ENCODE results near the gene COL11A1. TPM values are rescaled to one million over a fixed set of nuclear protein-coding genes. Genes with fewer than 3 reads are reported as not detected.
"Not testable (repeated sequence)": the region's sequence is repeated elsewhere in the genome, so short reads cannot be mapped to it uniquely, and the experiment has no call there.

Gene COL11A1
- total and polyA plus RNA-seq, 4 donors = 63.1 to 195 (median 122) TPM

DNA sequence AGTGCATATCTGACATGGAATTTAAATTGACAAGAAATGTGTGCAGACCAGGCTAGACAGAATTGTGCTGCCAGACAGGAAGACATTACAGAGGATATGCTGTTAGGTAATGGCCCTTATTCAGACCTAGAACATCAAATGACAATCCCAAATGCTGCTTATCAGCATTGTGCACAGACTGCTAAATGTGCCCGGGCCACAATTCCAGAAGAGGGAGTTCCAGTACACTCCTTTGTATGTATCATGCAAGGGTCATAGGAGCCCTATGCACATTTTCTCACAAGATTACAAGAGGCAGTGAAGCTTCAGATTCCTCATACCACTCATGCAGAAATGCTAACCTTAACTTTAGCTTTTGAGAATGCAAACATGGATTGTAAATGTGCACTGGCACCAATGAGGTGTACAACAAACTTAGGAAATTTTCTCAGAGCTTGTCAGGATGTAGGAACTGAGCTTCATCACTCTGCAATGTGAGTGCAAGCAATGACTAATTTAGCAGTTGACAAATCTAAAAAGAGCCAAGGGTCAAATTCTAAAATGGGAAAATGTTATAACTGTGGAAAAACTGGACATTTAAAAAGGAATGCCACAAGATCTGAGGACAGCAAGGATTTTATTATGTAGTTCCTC is 273.5 kb downstream of the COL11A1 start:
- Histone ChIP-seq H3K4me3 (ENCODE audit: low read depth, low read length) (no peak overlapping the region), H3K27ac (ENCODE audit: low read depth, low read length) (no peak overlapping the region), H3K9me3 (ENCODE audit: control insufficient read depth, insufficient read depth, low read length) (peaks cover 5% of the 10 kb centered on the region), H3K36me3 (ENCODE audit: control insufficient read depth, insufficient read depth, low read length) (no peaks in the 10 kb centered on the region), H3K27me3 (ENCODE audit: control insufficient read depth, insufficient read depth, low read length) (no peaks in the 10 kb centered on the region), H3K4me1 (ENCODE audit: control insufficient read depth, insufficient read depth, low read length) (no peaks in the 10 kb centered on the region)
- DNase-seq (ENCODE audit: low read depth in 4 of 6, low spot score in 6 of 6) = no peak
- 100% methylated on average over 1 of the region's 1 CpG for WGBS (ENCODE audit: insufficient coverage)

DNA sequence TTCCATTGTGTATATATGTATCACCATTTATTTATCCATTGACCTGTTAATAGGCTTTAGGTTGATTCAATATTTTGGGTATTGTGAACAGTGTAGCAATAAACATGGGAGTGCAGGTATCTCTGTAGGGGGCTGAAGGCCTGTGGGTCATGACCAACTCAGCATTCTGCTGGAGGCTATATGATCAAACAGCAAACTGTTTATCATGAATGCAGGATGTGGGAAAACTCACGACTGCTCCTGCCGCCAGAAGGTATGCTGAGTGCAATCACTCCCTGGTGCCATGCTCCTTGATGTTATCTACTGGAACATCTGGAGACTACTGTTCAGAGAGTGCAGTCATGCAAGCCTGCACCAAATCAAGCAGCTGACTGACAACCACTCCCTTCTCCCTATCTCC is 275.2 kb downstream of the COL11A1 start:
- Histone ChIP-seq H3K36me3 (ENCODE audit: control insufficient read depth, insufficient read depth, low read length) (no peaks in the 10 kb centered on the region), H3K27me3 (ENCODE audit: control insufficient read depth, insufficient read depth, low read length) (no peaks in the 10 kb centered on the region), H3K4me3 (ENCODE audit: low read depth, low read length) (no peak overlapping the region), H3K9me3 (ENCODE audit: control insufficient read depth, insufficient read depth, low read length) (peaks cover 5% of the 10 kb centered on the region), H3K4me1 (ENCODE audit: control insufficient read depth, insufficient read depth, low read length) (no peaks in the 10 kb centered on the region), H3K27ac (ENCODE audit: low read depth, low read length) (no peak overlapping the region)
- DNase-seq (ENCODE audit: low read depth in 4 of 6, low spot score in 6 of 6) = no peak
- 94% methylated on average over 2 of the region's 2 CpGs for WGBS (ENCODE audit: insufficient coverage)

DNA sequence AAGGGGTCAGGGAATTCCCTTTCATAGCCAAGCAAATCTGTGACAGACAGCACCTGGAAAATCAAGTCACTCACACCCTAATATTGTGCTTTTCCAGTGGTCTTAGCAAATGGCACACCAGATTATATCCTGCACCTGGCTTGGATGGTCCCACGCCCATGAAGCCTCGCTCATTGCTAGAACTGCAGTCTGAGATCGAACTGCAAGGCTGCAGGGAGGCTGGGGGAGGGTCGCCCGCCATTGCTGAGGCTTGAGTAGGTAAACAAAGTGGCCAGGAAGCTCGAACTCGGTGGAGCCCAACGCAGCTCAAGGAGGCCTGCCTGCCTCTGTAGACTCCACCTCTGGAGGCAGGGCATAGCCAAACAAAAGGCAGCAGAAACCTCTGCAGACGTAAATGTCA is 281.6 kb downstream of the COL11A1 start:
- H3K27me3 ChIP-seq (ENCODE audit: control insufficient read depth, insufficient read depth, low read length); H3K9me3 ChIP-seq (ENCODE audit: control insufficient read depth, insufficient read depth, low read length); DNase-seq (ENCODE audit: low read depth in 4 of 6, low spot score in 6 of 6); H3K27ac ChIP-seq (ENCODE audit: low read depth, low read length); H3K4me1 ChIP-seq (ENCODE audit: control insufficient read depth, insufficient read depth, low read length); H3K4me3 ChIP-seq (ENCODE audit: low read depth, low read length); H3K36me3 ChIP-seq (ENCODE audit: control insufficient read depth, insufficient read depth, low read length): not testable (repeated sequence)
- 93% methylated on average over 9 of the region's 9 CpGs for WGBS (ENCODE audit: insufficient coverage)
